ENCODE data around the gene TMEFF1.

Gene TMEFF1

DNA sequence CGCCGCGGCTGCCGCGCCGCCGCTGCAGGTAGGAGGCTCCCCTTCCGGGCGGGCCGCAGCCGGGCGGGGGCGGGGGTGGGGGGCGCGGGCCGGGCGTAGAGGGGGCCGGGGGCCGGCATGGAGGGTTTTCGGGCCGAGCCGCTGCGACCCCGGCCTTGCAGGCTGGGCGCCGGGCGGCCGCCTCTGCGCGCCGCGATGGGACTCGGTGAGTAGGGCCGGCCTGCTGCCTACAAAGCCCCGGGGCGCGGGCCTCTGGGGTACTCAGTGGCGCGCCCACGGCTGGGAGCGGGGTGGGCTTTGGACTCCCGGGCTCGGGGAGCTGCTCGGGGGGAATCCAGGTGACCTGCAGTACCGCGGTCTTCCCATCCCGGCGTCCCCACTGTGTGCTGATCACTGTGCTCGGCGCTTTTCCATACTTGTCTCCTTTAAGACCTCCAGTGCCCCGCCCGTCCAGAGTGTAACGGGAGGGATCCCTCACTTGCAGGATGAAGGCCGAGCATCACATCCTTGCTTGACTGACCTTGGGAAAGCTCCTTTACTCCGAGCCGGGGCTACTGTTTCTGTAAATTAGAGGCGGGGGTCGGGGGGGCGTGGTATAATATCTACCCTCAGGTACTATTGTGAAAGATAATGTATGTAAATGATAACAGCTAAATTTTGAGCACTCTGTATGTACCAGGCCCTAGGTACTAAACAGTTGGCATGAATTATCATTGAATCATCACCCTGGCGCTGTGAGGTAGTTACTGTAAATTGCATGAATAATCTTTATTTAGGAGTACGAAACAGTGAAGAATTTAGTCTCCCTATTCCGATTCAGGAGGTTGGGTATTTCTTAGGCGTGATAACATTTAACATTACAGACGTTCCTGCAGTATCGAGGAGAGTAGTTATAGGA lies 45.3 kb upstream of the TMEFF1 start:
- peak overlapping the region; percentile 88 for H3K4me3 ChIP-seq (ENCODE audit: severe bottlenecking)
- H3K36me3 ChIP-seq (ENCODE audit: low read depth), result peaks cover 14% of the 10 kb centered on the region
- DNase-seq (ENCODE audit: low spot score), result peak; percentile 85
- no peaks in the 10 kb centered on the region for H3K27me3 ChIP-seq (ENCODE audit: insufficient read depth, poor library complexity, severe bottlenecking)
- peaks cover 24% of the 10 kb centered on the region for H3K4me1 ChIP-seq (ENCODE audit: insufficient read depth, poor library complexity, severe bottlenecking)
- no peaks in the 10 kb centered on the region for H3K9me3 ChIP-seq (ENCODE audit: severe bottlenecking)
- TF ChIP-seq, protein P1, sequence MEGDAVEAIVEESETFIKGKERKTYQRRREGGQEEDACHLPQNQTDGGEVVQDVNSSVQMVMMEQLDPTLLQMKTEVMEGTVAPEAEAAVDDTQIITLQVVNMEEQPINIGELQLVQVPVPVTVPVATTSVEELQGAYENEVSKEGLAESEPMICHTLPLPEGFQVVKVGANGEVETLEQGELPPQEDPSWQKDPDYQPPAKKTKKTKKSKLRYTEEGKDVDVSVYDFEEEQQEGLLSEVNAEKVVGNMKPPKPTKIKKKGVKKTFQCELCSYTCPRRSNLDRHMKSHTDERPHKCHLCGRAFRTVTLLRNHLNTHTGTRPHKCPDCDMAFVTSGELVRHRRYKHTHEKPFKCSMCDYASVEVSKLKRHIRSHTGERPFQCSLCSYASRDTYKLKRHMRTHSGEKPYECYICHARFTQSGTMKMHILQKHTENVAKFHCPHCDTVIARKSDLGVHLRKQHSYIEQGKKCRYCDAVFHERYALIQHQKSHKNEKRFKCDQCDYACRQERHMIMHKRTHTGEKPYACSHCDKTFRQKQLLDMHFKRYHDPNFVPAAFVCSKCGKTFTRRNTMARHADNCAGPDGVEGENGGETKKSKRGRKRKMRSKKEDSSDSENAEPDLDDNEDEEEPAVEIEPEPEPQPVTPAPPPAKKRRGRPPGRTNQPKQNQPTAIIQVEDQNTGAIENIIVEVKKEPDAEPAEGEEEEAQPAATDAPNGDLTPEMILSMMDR (IDR thresholded peaks at IDR 0.05; ENCODE audit: poor library complexity, severe bottlenecking), result no peak
- ATAC-seq (ENCODE audit: low read depth), result peak; percentile 64
- peak overlapping the region; percentile 96 for H3K27ac ChIP-seq (ENCODE audit: poor library complexity, severe bottlenecking)

DNA sequence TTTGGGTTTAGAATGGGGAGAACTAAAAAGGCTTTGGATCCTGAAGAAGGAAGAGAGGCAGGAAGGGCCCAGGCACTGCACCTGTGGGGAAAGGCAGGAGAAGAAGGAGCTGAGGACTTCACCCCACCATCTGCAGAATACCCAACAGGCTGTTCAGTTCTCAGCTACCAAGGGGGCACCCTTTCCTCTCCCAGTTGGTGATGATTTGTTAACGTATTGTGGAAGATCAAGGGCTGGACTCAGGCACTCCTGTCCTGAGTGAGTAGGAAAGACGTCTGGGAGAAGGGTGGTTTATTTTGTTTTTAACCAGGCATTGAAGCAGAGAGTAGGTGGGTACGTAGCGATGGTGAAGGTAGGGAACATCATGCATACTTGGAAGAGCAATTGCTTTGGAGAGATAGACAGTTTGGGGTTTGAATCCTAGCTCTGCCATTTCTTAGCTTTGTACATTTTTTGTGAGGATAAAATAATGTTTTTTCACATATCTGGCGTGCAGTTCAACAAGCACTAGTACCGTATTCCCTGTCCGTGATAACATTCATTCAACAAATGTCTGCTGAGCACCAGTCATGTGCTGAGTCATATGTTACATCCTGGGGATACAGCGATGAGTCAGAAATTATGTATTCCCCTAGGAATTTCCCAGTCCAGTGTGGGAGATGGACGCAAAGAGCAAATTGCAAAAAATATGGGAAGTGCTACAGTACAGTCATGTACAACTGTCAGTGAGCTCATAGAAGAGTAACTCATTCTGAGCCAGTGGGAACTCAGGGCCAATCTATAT lies 43.9 kb upstream of the TMEFF1 start:
- Histone ChIP-seq H3K4me3 (ENCODE audit: severe bottlenecking) (peak overlapping the region; percentile 2), H3K9me3 (ENCODE audit: severe bottlenecking) (no peaks in the 10 kb centered on the region), H3K36me3 (ENCODE audit: low read depth) (peaks cover 18% of the 10 kb centered on the region), H3K27ac (ENCODE audit: poor library complexity, severe bottlenecking) (peak overlapping the region; percentile 96), H3K4me1 (ENCODE audit: insufficient read depth, poor library complexity, severe bottlenecking) (peaks cover 24% of the 10 kb centered on the region), H3K27me3 (ENCODE audit: insufficient read depth, poor library complexity, severe bottlenecking) (no peaks in the 10 kb centered on the region)
- DNase-seq (ENCODE audit: low spot score) (peak; percentile 67), ATAC-seq (ENCODE audit: low read depth) (peak; percentile 88)
- TF ChIP-seq, protein P1 (IDR thresholded peaks at IDR 0.05; ENCODE audit: poor library complexity, severe bottlenecking), result no peak

DNA sequence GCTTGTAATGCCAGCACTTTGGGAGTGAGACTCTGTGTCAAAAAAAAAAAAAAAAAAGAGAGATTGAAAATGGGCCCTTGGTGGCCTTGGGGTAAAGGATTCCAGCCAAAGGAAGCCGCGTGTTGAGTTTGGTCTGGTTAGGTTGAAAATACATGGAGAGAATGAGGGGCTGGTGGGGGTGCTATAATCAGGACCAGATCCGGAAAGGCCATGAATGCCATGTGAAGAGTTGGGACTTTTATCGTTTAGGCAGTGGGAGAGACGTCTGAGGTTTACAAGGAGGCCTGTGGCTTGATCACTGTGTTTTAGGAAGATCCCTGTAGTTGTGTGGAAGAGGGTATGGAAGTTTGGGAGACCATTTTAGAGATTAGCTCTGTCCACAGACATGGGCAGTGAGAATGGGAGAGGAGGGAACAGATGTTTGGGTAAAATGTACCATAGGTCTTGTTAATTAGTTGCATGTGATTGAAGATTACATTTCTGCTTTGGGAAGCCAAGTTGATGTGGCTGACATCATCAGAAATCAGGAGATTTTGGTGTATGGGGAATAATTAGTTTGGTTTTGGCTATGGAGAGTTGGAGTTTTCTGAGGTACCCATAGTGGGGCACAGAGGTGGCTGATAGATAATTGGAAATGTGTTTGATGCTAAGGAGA lies 42.5 kb upstream of the TMEFF1 start:
- Histone ChIP-seq H3K27me3 (ENCODE audit: insufficient read depth, poor library complexity, severe bottlenecking) (no peaks in the 10 kb centered on the region), H3K9me3 (ENCODE audit: severe bottlenecking) (no peaks in the 10 kb centered on the region), H3K4me3 (ENCODE audit: severe bottlenecking) (no peak overlapping the region), H3K4me1 (ENCODE audit: insufficient read depth, poor library complexity, severe bottlenecking) (peaks cover 24% of the 10 kb centered on the region), H3K27ac (ENCODE audit: poor library complexity, severe bottlenecking) (peak overlapping the region; percentile 96), H3K36me3 (ENCODE audit: low read depth) (peaks cover 31% of the 10 kb centered on the region)
- DNase-seq (ENCODE audit: low spot score), result no peak
- ATAC-seq (ENCODE audit: low read depth), result no peak
- TF ChIP-seq, protein P1 (IDR thresholded peaks at IDR 0.05; ENCODE audit: poor library complexity, severe bottlenecking), result no peak

DNA sequence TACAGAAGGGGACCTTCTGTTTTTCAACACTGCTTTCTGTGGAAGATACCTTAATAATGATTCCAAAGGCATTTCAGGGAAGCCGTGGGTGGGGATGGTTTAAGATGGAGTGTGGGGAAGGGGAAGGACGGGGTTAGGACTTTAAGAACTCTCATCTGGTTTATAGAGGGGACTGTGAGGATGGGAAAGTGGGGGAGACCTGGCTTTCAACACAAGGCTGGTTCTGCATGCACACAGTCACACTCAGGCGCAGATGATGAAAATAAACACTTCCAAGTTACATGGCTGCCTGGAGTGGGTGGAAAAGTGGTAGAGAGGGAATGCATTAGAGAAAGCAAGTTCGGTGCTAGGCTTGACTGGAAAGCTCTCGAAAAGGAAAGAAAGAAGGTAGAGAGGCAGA lies 41.1 kb upstream of the TMEFF1 start:
- no peak overlapping the region for H3K4me3 ChIP-seq (ENCODE audit: severe bottlenecking)
- no peaks in the 10 kb centered on the region for H3K9me3 ChIP-seq (ENCODE audit: severe bottlenecking)
- no peaks in the 10 kb centered on the region for H3K27me3 ChIP-seq (ENCODE audit: insufficient read depth, poor library complexity, severe bottlenecking)
- peaks cover 17% of the 10 kb centered on the region for H3K4me1 ChIP-seq (ENCODE audit: insufficient read depth, poor library complexity, severe bottlenecking)
- ATAC-seq (ENCODE audit: low read depth) (no peak), DNase-seq (ENCODE audit: low spot score) (no peak)
- TF ChIP-seq, protein P1 (IDR thresholded peaks at IDR 0.05; ENCODE audit: poor library complexity, severe bottlenecking), result no peak
- H3K36me3 ChIP-seq (ENCODE audit: low read depth), result peaks cover 36% of the 10 kb centered on the region
- H3K27ac ChIP-seq (ENCODE audit: poor library complexity, severe bottlenecking), result no peak overlapping the region

Data from RWPE2 (cell line).